ENCODE measurements around the gene CNRIP1.

CNRIP1 gene

DNA sequence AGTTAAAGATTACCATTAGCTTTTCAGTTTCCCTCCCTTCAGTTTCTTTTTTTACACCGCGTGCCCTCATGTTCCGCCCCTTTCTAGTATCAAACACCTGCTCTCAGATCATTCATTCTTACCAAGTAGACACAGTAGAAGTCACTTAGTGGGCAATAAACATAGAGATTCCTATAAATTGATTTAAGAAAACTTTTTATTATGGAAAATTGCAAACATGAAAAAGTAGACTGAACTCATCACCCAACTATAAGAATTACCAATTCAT, 21.2 kb upstream of the CNRIP1 start:
- TF ChIP-seq CTCF (conservative IDR thresholded peaks at IDR 0.05; ENCODE audit: low read depth, low read length) = no peak
- DNase-seq (ENCODE audit: low read depth) = no peak
- no peak overlapping the region for H3K4me3 ChIP-seq (ENCODE audit: low read length)

DNA sequence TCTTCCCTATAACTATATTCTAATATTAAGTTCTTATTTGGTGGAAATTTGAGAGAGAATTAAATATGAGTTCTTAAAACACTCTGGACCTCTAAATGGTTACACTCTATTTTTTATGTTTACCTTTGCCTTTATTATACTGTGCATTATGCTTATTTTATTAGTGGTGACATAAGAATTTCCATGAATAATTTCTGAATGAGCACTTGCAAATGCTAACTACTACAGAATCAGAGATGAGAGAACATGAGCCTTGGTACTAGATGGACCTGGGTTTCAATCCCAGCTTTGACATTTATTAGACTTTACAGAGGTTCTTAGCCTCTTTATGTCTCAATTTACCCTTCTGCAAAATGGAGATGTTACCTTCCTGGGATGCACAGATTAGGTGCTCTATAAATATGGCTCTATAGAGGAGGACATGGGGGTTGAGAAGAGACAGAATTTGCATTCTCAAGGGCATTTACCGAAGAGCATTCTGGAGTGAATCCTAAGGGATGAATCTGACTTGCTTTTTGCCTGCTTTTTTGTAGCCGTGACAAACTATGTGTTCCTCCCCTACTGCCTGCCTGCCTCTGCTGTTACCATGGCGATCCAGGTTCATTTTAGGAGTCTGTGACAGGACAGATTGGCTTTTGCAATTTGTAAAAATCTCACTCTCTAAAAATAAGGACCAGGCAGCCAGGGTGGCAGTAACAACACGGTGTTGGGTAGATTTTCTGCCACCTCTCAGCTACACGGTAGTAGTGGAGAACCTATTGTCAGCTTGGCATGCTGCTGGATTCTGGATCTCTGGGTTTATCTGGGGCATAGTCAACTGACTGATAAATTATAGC, 20.7 kb upstream of the CNRIP1 start:
- no peak overlapping the region for H3K4me3 ChIP-seq (ENCODE audit: low read length)
- TF ChIP-seq CTCF (conservative IDR thresholded peaks at IDR 0.05; ENCODE audit: low read depth, low read length) = no peak
- DNase-seq (ENCODE audit: low read depth) = no peak

GRCh38 chr2:68336192-68336591, 16.4 kb upstream of the CNRIP1 start:
- DNase-seq (ENCODE audit: low read depth) = no peak
- H3K4me3 ChIP-seq (ENCODE audit: low read length) = no peak overlapping the region
- no peak for TF ChIP-seq CTCF (conservative IDR thresholded peaks at IDR 0.05; ENCODE audit: low read depth, low read length)

DNA sequence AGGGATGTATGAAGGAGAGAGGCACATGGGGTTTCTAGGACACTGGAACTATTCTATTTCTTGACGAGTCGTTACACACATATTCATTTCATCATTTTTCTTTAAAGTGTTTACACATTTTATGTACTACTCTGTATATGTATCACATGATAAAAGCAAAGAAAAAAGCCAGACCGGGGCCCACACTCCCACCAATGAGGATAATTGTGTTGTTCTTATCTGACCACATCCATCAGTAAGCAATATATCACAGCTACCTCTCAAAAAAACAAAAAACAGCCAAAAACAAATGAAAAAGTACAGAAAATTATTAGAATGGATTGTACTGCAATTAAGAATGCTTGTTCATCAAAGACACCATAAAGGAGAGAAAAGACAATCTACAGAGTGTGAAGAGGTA, 14.2 kb upstream of the CNRIP1 start:
- no peak for DNase-seq (ENCODE audit: low read depth)
- H3K4me3 ChIP-seq (ENCODE audit: low read length) = no peak overlapping the region
- no peak for TF ChIP-seq CTCF (conservative IDR thresholded peaks at IDR 0.05; ENCODE audit: low read depth, low read length)

DNA sequence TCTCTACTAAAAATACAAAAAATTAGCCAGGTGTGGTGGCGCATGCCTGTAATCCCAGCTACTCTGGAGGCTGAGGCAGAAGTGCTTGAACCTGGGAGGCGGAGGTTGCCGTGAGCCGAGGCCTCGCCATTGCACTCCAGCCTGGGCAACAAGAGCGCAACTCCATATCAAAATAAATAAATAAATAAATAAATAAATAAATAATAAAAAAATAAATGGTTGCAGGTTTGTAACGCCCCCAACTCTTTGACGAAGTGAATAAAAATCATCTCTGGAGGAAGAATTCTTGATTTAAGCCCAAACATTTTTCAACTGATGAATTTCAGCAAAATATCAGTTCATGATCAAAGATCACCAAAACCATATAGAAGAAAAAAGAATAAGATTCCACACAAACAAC, 13.3 kb upstream of the CNRIP1 start:
- H3K4me3 ChIP-seq (ENCODE audit: low read length) = no peak overlapping the region
- DNase-seq (ENCODE audit: low read depth) = no peak
- TF ChIP-seq CTCF (conservative IDR thresholded peaks at IDR 0.05; ENCODE audit: low read depth, low read length) = no peak

DNA sequence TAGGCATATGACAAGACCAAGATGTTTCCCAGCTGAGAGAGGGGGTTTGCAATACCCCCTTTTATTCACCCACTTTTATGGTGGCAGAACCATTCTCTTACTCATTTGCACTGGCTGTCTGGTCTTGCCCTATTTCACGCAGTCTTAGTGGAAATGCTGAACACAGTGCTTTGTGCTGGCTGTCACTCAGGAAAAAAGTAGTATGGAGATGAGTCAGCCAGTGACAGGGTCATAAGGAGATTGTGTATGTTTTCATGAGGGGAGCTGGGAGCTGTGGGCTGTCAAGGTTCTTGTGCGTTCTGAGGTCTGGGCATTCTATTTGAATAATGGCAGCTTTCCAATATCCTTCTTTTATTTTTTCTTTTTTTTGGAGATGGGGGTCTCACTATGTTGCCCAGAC, 10.9 kb upstream of the CNRIP1 start:
- TF ChIP-seq CTCF (conservative IDR thresholded peaks at IDR 0.05; ENCODE audit: low read depth, low read length) = no peak
- no peak for DNase-seq (ENCODE audit: low read depth)
- H3K4me3 ChIP-seq (ENCODE audit: low read length) = no peak overlapping the region

GRCh38 chr2:68328901-68329300, 9.2 kb upstream of the CNRIP1 start:
- no peak for DNase-seq (ENCODE audit: low read depth)
- no peak for TF ChIP-seq CTCF (conservative IDR thresholded peaks at IDR 0.05; ENCODE audit: low read depth, low read length)
- no peak overlapping the region for H3K4me3 ChIP-seq (ENCODE audit: low read length)

Data from retinal pigment epithelial cell (primary cell).